K562 (cell line): ENCODE measurements around the gene EVI5. TPM values are rescaled to one million over a fixed set of nuclear protein-coding genes. Genes with fewer than 3 reads are reported as not detected.

Experiments
- HMGN3 ChIP-seq: IDR thresholded peaks from 2 replicates; pipeline ENCODE4 v1.6.1; 2011; ENCODE audit warnings: borderline replicate concordance, low read depth, mild to moderate bottlenecking, mixed read lengths, low read length; ENCODE audit not compliant: insufficient read length; ENCODE audit errors: extremely low read depth
- KDM4B ChIP-seq, 2 experiments: fragments of 450-650 bp in 1 of 2; sonication (generic) in 1 of 2; IDR thresholded peaks; 2 replicates each; pipeline ENCODE4 v1.6.1; 2016 to 2017; ENCODE audit warnings: borderline replicate concordance in 2 of 2, antibody characterized with exemption in 1 of 2, low read depth in 1 of 2, mild to moderate bottlenecking in 1 of 2
- LCOR ChIP-seq: sonication (generic); formaldehyde crosslinking; IDR thresholded peaks from 2 replicates; pipeline ENCODE4 v1.8.0; 2022; ENCODE audit warnings: mild to moderate bottlenecking, missing genetic modification reagents
- MEF2D ChIP-seq: conservative IDR thresholded peaks from 2 replicates; pipeline ENCODE4 v1.6.1; 2016; ENCODE audit warnings: low read depth, missing genetic modification characterization, missing compliant biosample characterization
- NFE2L1 ChIP-seq: fragments of 450-650 bp; IDR thresholded peaks from 2 replicates; pipeline ENCODE4 v1.6.1; 2016; ENCODE audit warnings: missing genetic modification characterization, low read depth, mild to moderate bottlenecking, missing compliant biosample characterization, moderate library complexity, borderline replicate concordance
- PHTF2 ChIP-seq: fragments of 250-450 bp; sonication (Bioruptor Pico); IDR thresholded peaks from 2 replicates; pipeline ENCODE4 v1.5.0; 2021; ENCODE audit warnings: mild to moderate bottlenecking
- RUNX1 ChIP-seq: sonication (generic); IDR thresholded peaks from 2 replicates; pipeline ENCODE4 v1.6.1; 2016; ENCODE audit warnings: antibody characterized with exemption, low read depth
- SMARCC2 ChIP-seq: fragments of 450-650 bp; IDR thresholded peaks from 2 replicates; pipeline ENCODE4 v1.6.1; 2017; ENCODE audit warnings: antibody characterized with exemption, moderate library complexity, mild to moderate bottlenecking, low read depth
- TEAD2 ChIP-seq: fragments of 450-650 bp; IDR thresholded peaks from 2 replicates; pipeline ENCODE4 v1.6.1; 2016; ENCODE audit warnings: missing genetic modification characterization, control low read depth, missing compliant biosample characterization
- XRCC5 ChIP-seq: fragments of 200-400 bp; formaldehyde crosslinking; IDR thresholded peaks from 2 replicates; pipeline ENCODE4 v1.6.1; 2017; ENCODE audit warnings: low read depth, mild to moderate bottlenecking, low read length
- ZBTB26 ChIP-seq: fragments of 450-650 bp; formaldehyde crosslinking; IDR thresholded peaks from 2 replicates; pipeline ENCODE4 v1.4.0; 2022; ENCODE audit warnings: missing genetic modification characterization
- ZFP30 ChIP-seq: fragments of 250-450 bp; sonication (Bioruptor Pico); IDR thresholded peaks from 2 replicates; pipeline ENCODE4 v1.8.0; 2022; ENCODE audit warnings: moderate library complexity, mild to moderate bottlenecking, inconsistent platforms, borderline replicate concordance
- polyA plus RNA-seq, 8 experiments: library from polyadenylated mRNA; depleted of rRNA in 4 of 8; stranded (reverse) in 5 of 8; unstranded in 3 of 8; fragments of >200 nt; fragmentation: Nextera tagmentation in 2 of 8; fragmentation: Illumina TruSeq in 1 of 8; extraction: Ambion mirVana in 2 of 8; extraction: Trizol in 1 of 8; gene quantifications; 2 replicates each; pipeline versions ENCODE4 v1.2.1 to v1.2.3, GENCODE V29; 2011 to 2014; ENCODE audit warnings: inconsistent platforms in 1 of 8, missing spikeins in 1 of 8
- total RNA-seq, 7 experiments: library from RNA; depleted of rRNA in 6 of 7; stranded (reverse); fragments of >200 nt in 6 of 7; fragmentation: Illumina TruSeq in 2 of 7; extraction: Trizol in 2 of 7; gene quantifications; 2 replicates each; pipeline versions ENCODE4 v1.2.1 to v1.2.3, GENCODE V29; 2011 to 2021; ENCODE audit warnings: low replicate concordance in 1 of 7
- TF ChIP-seq, protein P1 (sequence below): fragments of 200-800 bp; sonication (Bioruptor generic); IDR thresholded peaks from 2 replicates; pipeline ENCODE4 v1.6.1; 2016; ENCODE audit warnings: missing genetic modification characterization, missing compliant biosample characterization
- TF ChIP-seq, protein P2 (sequence below): fragments of 250-450 bp; sonication (Bioruptor Pico); IDR thresholded peaks from 2 replicates; pipeline ENCODE4 v1.5.0; 2021; ENCODE audit warnings: mild to moderate bottlenecking, borderline replicate concordance

Gene EVI5
- total and polyA plus RNA-seq, 9 of the 15 experiments (the other 6 are each of a cell fraction or from before 2014, with no cell fraction given), result 1.7 to 50.1 (median 13.7) TPM

DNA sequence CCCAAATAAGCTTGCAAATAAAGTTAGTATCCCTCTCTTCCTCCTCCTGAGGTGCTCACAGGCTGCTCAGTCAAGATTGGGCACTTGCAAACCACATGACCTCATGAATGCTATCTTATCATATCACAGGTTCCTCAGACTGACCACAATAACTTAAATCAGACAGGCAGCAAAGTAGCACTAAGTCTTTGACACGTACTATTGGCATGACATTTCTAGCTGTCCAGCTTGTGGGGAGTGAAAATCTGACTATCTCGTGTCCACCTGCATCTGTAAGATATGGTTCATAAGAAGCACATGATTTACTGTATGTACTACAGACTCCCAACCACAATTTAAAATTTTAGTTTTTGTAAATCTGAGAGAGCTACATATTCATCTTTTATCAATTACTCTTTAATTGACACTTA lies 240.1 kb downstream of the EVI5 start (continued):
- TF ChIP-seq, protein P1, sequence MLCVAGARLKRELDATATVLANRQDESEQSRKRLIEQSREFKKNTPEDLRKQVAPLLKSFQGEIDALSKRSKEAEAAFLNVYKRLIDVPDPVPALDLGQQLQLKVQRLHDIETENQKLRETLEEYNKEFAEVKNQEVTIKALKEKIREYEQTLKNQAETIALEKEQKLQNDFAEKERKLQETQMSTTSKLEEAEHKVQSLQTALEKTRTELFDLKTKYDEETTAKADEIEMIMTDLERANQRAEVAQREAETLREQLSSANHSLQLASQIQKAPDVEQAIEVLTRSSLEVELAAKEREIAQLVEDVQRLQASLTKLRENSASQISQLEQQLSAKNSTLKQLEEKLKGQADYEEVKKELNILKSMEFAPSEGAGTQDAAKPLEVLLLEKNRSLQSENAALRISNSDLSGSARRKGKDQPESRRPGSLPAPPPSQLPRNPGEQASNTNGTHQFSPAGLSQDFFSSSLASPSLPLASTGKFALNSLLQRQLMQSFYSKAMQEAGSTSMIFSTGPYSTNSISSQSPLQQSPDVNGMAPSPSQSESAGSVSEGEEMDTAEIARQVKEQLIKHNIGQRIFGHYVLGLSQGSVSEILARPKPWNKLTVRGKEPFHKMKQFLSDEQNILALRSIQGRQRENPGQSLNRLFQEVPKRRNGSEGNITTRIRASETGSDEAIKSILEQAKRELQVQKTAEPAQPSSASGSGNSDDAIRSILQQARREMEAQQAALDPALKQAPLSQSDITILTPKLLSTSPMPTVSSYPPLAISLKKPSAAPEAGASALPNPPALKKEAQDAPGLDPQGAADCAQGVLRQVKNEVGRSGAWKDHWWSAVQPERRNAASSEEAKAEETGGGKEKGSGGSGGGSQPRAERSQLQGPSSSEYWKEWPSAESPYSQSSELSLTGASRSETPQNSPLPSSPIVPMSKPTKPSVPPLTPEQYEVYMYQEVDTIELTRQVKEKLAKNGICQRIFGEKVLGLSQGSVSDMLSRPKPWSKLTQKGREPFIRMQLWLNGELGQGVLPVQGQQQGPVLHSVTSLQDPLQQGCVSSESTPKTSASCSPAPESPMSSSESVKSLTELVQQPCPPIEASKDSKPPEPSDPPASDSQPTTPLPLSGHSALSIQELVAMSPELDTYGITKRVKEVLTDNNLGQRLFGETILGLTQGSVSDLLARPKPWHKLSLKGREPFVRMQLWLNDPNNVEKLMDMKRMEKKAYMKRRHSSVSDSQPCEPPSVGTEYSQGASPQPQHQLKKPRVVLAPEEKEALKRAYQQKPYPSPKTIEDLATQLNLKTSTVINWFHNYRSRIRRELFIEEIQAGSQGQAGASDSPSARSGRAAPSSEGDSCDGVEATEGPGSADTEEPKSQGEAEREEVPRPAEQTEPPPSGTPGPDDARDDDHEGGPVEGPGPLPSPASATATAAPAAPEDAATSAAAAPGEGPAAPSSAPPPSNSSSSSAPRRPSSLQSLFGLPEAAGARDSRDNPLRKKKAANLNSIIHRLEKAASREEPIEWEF, result peak; percentile 88; the same call in 1 of the 2 replicates
- TF ChIP-seq XRCC5, result no peak
- TF ChIP-seq LCOR, result peak; percentile 92
- TF ChIP-seq NFE2L1 (tag), result no peak
- TF ChIP-seq SMARCC2, result peak; percentile 98
- TF ChIP-seq HMGN3, result peak; percentile 99
- TF ChIP-seq RUNX1, result peak; percentile 99
- peak; percentile 62; the same call in 1 of the 2 replicates for TF ChIP-seq PHTF2 (CRISPR knock-in tag)
- TF ChIP-seq, protein P2, sequence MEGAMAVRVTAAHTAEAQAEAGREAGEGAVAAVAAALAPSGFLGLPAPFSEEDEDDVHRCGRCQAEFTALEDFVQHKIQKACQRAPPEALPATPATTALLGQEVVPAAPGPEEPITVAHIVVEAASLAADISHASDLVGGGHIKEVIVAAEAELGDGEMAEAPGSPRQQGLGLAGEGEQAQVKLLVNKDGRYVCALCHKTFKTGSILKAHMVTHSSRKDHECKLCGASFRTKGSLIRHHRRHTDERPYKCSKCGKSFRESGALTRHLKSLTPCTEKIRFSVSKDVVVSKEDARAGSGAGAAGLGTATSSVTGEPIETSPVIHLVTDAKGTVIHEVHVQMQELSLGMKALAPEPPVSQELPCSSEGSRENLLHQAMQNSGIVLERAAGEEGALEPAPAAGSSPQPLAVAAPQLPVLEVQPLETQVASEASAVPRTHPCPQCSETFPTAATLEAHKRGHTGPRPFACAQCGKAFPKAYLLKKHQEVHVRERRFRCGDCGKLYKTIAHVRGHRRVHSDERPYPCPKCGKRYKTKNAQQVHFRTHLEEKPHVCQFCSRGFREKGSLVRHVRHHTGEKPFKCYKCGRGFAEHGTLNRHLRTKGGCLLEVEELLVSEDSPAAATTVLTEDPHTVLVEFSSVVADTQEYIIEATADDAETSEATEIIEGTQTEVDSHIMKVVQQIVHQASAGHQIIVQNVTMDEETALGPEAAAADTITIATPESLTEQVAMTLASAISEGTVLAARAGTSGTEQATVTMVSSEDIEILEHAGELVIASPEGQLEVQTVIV (CRISPR knock-in tag), result no peak
- TF ChIP-seq TEAD2, result no peak
- peak; percentile 91 for TF ChIP-seq MEF2D (tag)
- TF ChIP-seq ZBTB26 (CRISPR knock-in tag), result no peak
- TF ChIP-seq KDM4B (IDR thresholded peaks at IDR 0.05; ENCODE audit: borderline replicate concordance in 2 of 2, low read depth in 1 of 2), result no peak
- TF ChIP-seq ZFP30, result no peak
